KMS-11 (cell line): Measurements from ENCODE around the gene ADAMTS14.

Experiments
- H2AFZ ChIP-seq: fragments of 200-600 bp; sonication (generic); 2 replicates; pipeline ENCODE4 v1.6.1; 2016; ENCODE audit warnings: antibody characterized with exemption, mixed run types, low read depth
- H3K27ac ChIP-seq: fragments of 200-600 bp; sonication (generic); 2 replicates; pipeline ENCODE4 v1.6.1; 2016; ENCODE audit warnings: mild to moderate bottlenecking, mixed run types
- H3K27me3 ChIP-seq: fragments of 200-600 bp; sonication (generic); 2 replicates; pipeline ENCODE4 v1.6.1; 2017; ENCODE audit warnings: mild to moderate bottlenecking, low read depth, mixed run types, moderate library complexity; ENCODE audit not compliant: insufficient read depth
- H3K36me3 ChIP-seq: fragments of 200-600 bp; sonication (generic); 2 replicates; pipeline ENCODE4 v1.6.1; 2017; ENCODE audit warnings: mild to moderate bottlenecking, mixed run types; ENCODE audit not compliant: insufficient read depth
- H3K4me1 ChIP-seq: fragments of 200-600 bp; sonication (generic); 2 replicates; pipeline ENCODE4 v1.6.1; 2016; ENCODE audit warnings: mild to moderate bottlenecking, low read depth, mixed run types; ENCODE audit not compliant: poor library complexity, severe bottlenecking
- H3K4me2 ChIP-seq: fragments of 200-600 bp; sonication (generic); 2 replicates; pipeline ENCODE4 v1.7.0; 2016; ENCODE audit warnings: mild to moderate bottlenecking, mixed run types
- H3K4me3 ChIP-seq: fragments of 200-600 bp; sonication (generic); IDR thresholded peaks from 2 replicates; pipeline ENCODE4 v1.6.1; 2017; ENCODE audit warnings: low read depth, low read length, mixed read lengths; ENCODE audit not compliant: insufficient read depth
- H3K79me2 ChIP-seq: fragments of 200-600 bp; sonication (generic); 2 replicates; pipeline ENCODE4 v1.6.1; 2016; ENCODE audit warnings: low read depth, mixed run types; ENCODE audit not compliant: insufficient read depth
- H3K9ac ChIP-seq: fragments of 200-600 bp; sonication (generic); 2 replicates; pipeline ENCODE4 v1.6.1; 2016; ENCODE audit warnings: mild to moderate bottlenecking, mixed run types
- H4K20me1 ChIP-seq: fragments of 200-600 bp; sonication (generic); 2 replicates; pipeline ENCODE4 v1.6.1; 2016; ENCODE audit warnings: mild to moderate bottlenecking, mixed run types; ENCODE audit not compliant: insufficient read depth
- TF ChIP-seq, protein P1 (sequence below): fragments of 200-600 bp; sonication (generic); conservative IDR thresholded peaks from 2 replicates; pipeline ENCODE4 v1.6.1; 2017; ENCODE audit warnings: low read depth, mild to moderate bottlenecking, antibody characterized with exemption, low read length, moderate library complexity, mixed read lengths

The ADAMTS14 gene

DNA sequence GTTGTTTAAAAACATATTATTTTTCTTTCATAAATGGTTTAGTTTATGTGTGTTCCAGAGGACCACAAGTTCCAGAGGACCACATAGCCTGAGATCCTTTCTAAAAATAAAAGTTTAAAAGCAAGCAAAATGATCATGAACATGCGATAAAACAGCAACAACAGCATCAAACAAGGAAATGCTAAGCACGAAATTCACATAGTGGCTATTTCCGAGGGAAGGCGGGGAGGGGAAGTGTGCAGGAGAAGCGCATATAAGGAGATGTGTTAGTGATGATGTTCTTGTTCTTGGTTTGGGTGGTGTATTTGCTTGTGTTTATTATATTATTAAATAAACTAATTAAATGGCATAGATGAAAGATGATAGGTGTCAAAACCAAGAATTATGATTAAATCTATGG is 111.7 kb downstream of the ADAMTS14 start:
- no peak overlapping the region for H3K4me2 ChIP-seq
- H3K4me3 ChIP-seq: no peak overlapping the region
- no peak overlapping the region for H3K27ac ChIP-seq
- no peak overlapping the region for H2AFZ ChIP-seq
- H3K27me3 ChIP-seq: peaks cover 7% of the 10 kb centered on the region; the same call in 1 of the 2 replicates
- no peak overlapping the region for H3K9ac ChIP-seq
- TF ChIP-seq, protein P1, sequence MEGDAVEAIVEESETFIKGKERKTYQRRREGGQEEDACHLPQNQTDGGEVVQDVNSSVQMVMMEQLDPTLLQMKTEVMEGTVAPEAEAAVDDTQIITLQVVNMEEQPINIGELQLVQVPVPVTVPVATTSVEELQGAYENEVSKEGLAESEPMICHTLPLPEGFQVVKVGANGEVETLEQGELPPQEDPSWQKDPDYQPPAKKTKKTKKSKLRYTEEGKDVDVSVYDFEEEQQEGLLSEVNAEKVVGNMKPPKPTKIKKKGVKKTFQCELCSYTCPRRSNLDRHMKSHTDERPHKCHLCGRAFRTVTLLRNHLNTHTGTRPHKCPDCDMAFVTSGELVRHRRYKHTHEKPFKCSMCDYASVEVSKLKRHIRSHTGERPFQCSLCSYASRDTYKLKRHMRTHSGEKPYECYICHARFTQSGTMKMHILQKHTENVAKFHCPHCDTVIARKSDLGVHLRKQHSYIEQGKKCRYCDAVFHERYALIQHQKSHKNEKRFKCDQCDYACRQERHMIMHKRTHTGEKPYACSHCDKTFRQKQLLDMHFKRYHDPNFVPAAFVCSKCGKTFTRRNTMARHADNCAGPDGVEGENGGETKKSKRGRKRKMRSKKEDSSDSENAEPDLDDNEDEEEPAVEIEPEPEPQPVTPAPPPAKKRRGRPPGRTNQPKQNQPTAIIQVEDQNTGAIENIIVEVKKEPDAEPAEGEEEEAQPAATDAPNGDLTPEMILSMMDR: no peak
- no peaks in the 10 kb centered on the region for H3K36me3 ChIP-seq
- no peaks in the 10 kb centered on the region for H3K4me1 ChIP-seq
- H4K20me1 ChIP-seq: no peaks in the 10 kb centered on the region
- H3K79me2 ChIP-seq: no peaks in the 10 kb centered on the region

DNA sequence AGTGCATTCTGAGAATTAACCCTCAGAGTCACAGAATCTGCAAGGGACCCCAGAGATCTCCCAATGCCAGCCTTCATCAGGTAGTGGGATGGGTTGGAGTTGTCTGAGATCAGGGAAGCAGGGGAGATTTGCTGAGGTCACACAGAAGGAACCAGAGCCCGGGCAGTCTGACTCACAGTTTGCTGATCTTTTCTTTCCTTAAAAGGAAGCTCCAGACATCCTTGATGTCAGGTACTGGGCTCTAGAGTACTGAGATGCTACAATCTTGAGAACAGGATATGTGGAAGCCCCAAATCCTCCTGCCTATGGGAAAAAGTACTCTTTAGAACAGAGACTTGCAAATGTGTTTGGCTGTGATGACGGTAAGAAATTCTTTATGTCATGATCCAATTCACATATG is 112.2 kb downstream of the ADAMTS14 start:
- H3K79me2 ChIP-seq: no peaks in the 10 kb centered on the region
- TF ChIP-seq, protein P1: no peak
- no peak overlapping the region for H3K4me3 ChIP-seq
- H3K4me2 ChIP-seq: no peak overlapping the region
- no peaks in the 10 kb centered on the region for H4K20me1 ChIP-seq
- no peak overlapping the region for H3K27ac ChIP-seq
- no peaks in the 10 kb centered on the region for H3K36me3 ChIP-seq
- no peak overlapping the region for H3K9ac ChIP-seq
- no peaks in the 10 kb centered on the region for H3K4me1 ChIP-seq
- no peak overlapping the region for H2AFZ ChIP-seq
- H3K27me3 ChIP-seq: peaks cover 7% of the 10 kb centered on the region; the same call in 1 of the 2 replicates

DNA sequence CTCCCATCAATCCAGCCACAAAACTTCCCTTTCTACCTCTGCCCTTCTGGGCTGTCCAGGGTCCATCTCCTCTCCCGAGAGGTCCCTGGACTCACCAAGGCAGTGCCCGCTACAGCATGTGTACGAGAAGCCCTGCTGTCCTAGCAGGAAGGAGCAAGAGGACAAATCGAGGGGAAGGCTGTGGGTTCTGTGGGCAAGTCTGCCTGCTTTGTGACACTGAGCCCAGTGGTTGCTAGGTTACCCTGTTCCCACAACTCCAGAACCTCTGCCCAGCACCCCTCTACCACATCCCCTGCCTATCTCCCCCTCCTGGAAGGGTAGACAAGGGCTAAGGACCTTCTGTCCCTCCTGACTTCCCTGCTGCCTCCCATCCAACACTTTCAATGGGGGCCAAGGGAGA is 112.9 kb downstream of the ADAMTS14 start, which contains the start of gene TBATA:
TSS of gene TBATA (minus strand) at position 188 of the 400 bp plus-strand sequence. CDS start 1,998 bp downstream, outside the sequence.
- Histone ChIP-seq H3K4me3 (no peak within 1 kb of the TSS), H3K4me2 (no peak within 1 kb of the TSS), H3K9ac (no peak within 1 kb of the TSS)

DNA sequence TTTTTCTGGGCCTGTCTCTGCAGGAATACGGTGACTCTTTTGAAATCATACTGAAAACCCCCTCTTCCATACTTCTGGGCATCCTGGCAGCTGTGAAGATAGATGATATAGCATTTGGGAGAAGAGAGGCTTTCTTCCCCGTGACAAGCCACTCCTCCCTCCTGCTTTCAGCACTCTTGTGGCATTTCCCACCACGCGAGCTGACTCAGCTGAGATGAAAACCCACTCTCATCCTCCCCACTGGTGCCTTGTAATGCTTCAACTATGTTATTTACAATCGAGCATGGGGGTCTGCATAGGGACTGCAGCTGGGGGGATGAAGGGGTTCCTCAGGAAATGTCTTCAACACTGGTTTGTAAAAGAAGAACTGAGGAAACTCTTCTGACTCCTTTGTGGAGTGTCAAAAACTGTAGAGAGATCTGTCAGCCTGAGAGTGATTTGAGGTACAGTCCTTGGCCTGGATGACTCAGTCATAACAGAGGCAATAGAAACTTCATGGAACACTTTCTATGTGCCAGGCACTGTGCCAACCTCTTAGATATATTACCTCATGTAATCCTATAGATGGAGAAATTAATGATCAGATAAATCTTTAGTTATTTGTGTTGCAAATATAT is 114.6 kb downstream of the ADAMTS14 start:
- no peak overlapping the region for H3K27ac ChIP-seq
- TF ChIP-seq, protein P1: no peak

More for the DNA sequence above, 112.9 kb downstream of the ADAMTS14 start, which contains the start of gene TBATA:
- H2AFZ ChIP-seq: no peak within 1 kb of the TSS
- no peaks in the 10 kb centered on the region for H3K4me1 ChIP-seq
- TF ChIP-seq, protein P1: no peak
- H3K27me3 ChIP-seq: peaks cover 7% of the 10 kb centered on the region; the same call in 1 of the 2 replicates
- H3K27ac ChIP-seq: no peak within 1 kb of the TSS
- no peaks in the 10 kb centered on the region for H4K20me1 ChIP-seq
- H3K36me3 ChIP-seq: no peaks in the 10 kb centered on the region
- no peaks in the 10 kb centered on the region for H3K79me2 ChIP-seq

More for the DNA sequence above, 114.6 kb downstream of the ADAMTS14 start:
- no peak overlapping the region for H2AFZ ChIP-seq
- no peak overlapping the region for H3K4me2 ChIP-seq
- H3K27me3 ChIP-seq: peaks cover 5% of the 10 kb centered on the region; the same call in 1 of the 2 replicates
- H4K20me1 ChIP-seq: no peaks in the 10 kb centered on the region
- H3K9ac ChIP-seq: no peak overlapping the region
- no peak overlapping the region for H3K4me3 ChIP-seq
- no peaks in the 10 kb centered on the region for H3K4me1 ChIP-seq
- H3K36me3 ChIP-seq: no peaks in the 10 kb centered on the region
- no peaks in the 10 kb centered on the region for H3K79me2 ChIP-seq
